NCI-H2196 (cell line): Measurements from ENCODE around the gene PLCL1.

Experiments used
- DNase-seq: peaks from one replicate; lab custom pipeline; 2025; ENCODE audit not compliant: unreplicated experiment; lab: John Stamatoyannopoulos, UW

PLCL1 gene

DNA sequence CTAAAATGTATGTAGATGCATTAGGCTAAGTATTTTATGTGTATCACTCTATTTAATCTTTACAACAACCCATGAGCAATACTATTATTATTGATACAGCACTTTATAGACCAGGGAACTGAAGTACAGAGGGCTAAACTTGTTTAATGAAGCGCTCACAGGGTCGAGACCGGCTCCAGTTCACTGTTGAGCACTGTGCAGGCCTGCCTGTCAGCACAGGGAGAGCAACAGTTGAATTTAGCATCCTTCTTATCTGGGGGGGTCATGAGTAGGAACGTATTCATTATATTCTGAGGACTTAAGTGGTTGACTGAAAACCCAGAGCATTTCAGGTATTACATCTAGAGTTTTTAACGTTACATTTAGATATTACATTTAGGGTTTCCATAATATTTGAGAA is 120.1 kb downstream of the PLCL1 start:
- no peak for DNase-seq

- DNase-seq = no peak
Measured at GRCh38 chr2:197925204-197925603, 120.8 kb downstream of the PLCL1 start.

- DNase-seq = no peak
Measured at GRCh38 chr2:197925976-197926375, 121.6 kb downstream of the PLCL1 start.

GRCh38 chr2:197926673-197927072 is 122.3 kb downstream of the PLCL1 start:
- no peak for DNase-seq

GRCh38 chr2:197927994-197928393 is 123.6 kb downstream of the PLCL1 start:
- DNase-seq = no peak

GRCh38 chr2:197929008-197929885 is 124.9 kb downstream of the PLCL1 start:
- no peak for DNase-seq

DNA sequence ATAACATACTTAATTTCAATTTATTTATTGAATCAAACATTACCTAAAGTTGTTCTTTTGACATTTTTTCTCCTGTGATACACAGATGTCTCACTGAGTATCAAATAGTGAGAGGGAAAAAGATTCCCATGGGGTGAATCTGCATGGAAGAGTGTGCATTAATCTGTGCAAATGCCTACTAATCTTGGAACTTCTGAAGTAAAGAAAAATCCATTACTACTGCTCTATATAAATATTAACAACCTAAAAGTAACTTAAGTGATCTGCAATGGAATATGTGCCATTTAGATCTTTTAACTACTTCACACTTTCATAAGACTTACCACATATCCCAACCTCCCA is 125.5 kb downstream of the PLCL1 start:
- no peak for DNase-seq

GRCh38 chr2:197930570-197931278 is 126.3 kb downstream of the PLCL1 start:
- DNase-seq = no peak

- DNase-seq = no peak
Measured at GRCh38 chr2:197931661-197932312, 127.4 kb downstream of the PLCL1 start.

GRCh38 chr2:197932374-197932773 is 128.0 kb downstream of the PLCL1 start:
- no peak for DNase-seq

- no peak for DNase-seq
Measured at GRCh38 chr2:197934261-197934933, 130.0 kb downstream of the PLCL1 start.

DNA sequence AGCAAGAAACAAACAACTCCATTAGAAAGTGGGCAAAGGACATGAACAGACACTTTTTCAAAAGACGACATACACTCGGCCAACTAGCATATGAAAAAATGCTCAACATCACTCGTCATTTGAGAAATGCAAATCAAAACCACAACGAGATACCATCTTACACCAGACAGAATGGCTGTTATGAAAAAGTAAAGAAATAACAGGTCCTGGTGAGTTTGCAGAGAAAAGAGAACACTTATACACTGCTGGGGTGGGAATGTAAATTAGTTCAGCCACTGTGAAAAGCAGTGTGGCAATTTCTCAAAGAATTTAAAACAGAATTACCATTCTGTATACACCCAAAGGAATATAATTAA is 130.5 kb downstream of the PLCL1 start:
- DNase-seq = no peak

DNA sequence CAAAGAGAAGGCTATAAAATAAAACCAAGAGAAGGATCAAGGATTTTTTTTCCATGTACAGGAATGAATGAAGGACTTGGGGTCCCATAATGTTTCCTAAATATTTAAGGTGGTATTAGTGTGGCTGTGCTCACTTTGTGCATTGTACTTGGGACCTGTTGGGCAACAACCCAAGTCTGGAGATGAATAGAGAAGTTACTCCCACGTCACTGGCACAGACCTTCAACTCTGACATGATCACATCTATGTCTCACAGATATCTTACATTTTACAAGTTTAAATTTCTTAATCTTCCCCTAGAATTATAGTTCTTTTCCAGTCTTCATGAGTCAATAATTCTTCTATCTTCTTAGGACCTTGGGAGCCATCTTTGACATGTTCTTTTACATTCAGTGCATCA is 133.4 kb downstream of the PLCL1 start:
- no peak for DNase-seq

DNA sequence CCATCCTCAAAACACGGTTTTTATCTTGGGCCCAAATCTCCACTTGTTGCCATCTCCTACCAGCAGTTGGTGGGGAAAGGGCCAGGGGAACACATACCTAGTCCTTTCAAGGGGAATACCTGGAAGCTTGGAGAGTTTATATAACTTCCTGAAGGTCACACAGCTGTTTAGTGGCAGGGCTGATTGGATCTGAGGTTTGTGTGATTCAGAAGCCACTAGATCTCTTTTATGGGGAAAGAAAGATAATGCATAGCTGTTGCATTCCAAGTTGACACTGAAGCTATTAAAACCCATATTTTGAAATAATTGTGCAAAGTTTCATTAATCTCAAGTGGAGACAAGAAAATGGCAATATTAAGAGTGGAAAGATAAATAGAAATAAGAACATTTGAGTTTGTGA is 134.2 kb downstream of the PLCL1 start:
- DNase-seq = no peak

DNA sequence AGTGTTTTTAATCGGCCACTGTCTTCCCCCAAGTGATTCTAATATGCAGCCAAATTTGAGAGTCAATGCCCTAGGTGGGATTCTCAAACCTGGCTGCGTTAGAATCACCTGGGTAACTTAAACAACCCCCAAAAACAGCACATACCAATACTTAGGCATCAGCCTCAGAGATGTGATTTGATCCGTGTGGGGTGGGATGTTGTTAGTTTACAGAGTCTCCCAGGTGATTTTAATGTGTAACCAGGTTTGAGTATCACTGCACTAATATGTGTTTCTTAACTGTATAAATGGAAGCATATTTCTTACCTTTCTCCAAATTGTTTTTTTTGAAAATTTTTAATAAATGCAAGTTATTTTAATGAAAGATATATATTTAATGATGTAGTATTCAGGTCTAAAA is 135.4 kb downstream of the PLCL1 start:
- DNase-seq = no peak

- DNase-seq = no peak
Measured at GRCh38 chr2:197940382-197940781, 136.0 kb downstream of the PLCL1 start.

GRCh38 chr2:197941715-197942114 is 137.3 kb downstream of the PLCL1 start:
- no peak for DNase-seq

DNA sequence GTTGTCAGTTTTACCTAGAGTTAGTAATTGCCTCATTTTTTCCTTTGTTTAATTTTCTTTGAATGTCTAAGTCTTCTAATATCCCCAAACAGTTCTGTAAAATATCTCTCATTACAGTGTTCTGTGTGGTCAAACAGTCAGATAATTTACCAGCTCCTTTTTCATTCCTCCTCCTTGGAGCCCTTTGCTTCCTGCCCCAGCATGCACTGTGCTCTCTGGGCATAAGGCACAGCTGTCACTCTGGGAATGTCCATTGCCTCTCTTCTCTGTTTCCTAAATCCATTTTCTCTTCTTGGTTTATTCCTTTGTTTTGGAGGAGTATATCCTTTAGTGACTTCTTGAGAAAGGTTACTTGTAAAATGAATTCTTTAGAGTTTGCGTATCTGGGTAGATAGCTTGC is 139.3 kb downstream of the PLCL1 start:
- no peak for DNase-seq

DNA sequence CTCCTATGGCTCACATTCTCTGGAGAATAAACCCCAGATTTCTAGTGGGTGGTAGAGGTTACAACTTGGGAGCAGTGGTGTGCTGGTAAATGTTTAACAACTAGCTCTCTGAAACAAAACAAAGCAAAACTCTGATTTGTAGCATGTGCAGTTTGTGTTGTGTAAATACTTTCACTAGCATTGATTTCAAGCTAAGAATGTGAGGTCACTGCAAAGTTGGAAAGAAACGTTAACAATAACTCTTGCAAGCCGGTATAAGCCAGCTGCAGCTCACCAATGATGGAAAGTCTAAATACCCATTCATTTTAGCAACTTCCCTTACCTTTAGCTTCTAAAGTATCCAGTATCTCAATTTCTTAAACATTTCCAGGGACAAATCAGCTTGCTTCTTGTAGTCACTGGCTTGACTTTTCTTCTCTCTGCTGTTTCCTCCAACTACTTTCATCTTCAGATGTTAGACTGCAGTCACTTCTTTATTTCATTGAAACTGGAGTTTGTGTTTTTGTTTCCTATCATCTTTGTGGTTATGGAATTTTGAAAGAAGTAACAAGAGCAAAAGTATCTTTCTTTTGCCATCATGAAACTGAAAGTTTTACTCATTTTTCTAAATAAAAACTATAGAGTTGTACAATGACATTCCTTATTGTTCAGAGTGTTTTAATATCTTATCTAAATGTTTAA is 140.2 kb downstream of the PLCL1 start:
- no peak for DNase-seq

DNA sequence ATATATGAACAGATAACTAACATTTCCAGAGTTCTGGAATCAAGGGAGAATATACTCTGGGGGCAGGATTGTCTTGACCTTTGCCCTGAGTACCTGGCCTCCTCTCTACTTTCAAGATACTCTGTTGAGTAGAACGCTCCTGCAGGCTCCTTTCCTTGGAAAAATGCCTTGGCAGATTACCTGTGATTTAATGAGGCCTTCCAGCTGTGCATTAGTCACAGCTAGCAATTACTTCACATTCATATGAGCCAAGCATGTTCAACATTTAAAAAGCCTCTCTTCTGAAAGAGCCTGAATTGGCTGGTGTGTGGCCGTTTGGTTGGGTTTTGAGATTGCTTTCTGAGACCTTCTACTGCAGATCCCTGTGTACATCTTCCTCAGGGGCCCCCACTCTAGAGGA is 142.2 kb downstream of the PLCL1 start:
- DNase-seq = no peak

DNA sequence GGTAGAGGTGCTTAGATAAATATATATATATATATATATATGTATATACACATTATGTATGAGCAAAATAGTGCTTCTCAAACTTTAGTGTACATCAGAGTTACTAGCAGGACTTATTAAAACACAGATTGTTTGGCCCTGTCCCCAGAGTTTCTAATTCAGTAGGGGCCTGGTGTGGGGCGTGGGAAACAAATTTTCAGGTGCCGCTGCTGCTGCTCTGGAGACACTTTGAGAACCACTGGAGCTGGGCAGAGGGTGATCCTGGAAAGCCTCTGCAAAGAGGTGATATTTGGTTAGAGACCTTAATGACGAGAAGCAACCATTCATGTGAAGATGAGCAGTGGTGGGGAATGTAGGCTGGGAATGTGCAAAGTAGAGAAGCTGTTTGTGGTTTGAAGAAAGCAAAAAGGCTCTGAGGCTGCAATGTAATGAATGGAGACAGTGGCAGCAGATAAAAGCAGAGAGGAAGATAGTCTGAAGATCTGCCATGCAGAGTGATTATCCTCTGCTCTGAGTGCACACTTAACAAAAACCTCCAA is 142.9 kb downstream of the PLCL1 start:
- DNase-seq = no peak
